Thyroid gland (tissue), 4 donors: ENCODE results near the gene TMEM61.

Experiments
- CTCF ChIP-seq, 6 experiments: fragments of 200-600 bp in 3 of 6; fragments of 450-650 bp in 3 of 6; sonication (generic) in 3 of 6; IDR thresholded peaks; one replicate each; pipeline ENCODE4 v1.5.1; 2016 to 2019; ENCODE audit warnings: antibody characterized with exemption in 6 of 6, mild to moderate bottlenecking in 2 of 6, inconsistent platforms in 1 of 6, moderate library complexity in 1 of 6
- POLR2A ChIP-seq, 2 donors: fragments of 450-650 bp; IDR thresholded peaks; one replicate each; pipeline ENCODE4 v1.6.1; 2017; ENCODE audit warnings: antibody characterized with exemption in 2 of 2, mild to moderate bottlenecking in 2 of 2, moderate library complexity in 1 of 2

GRCh38 chr1:55012661-55013060 is 32.2 kb downstream of the TMEM61 start:
- TF ChIP-seq POLR2A (IDR thresholded peaks at IDR 0.05) = no peak
- TF ChIP-seq CTCF (IDR thresholded peaks at IDR 0.05) = no peak
